ENCODE measurements around the gene MRPS7. TPM values are rescaled to one million over a fixed set of nuclear protein-coding genes. Genes with fewer than 3 reads are reported as not detected.

Gene MRPS7
- polyA plus RNA-seq, 1 experiment: 69.1 TPM

DNA sequence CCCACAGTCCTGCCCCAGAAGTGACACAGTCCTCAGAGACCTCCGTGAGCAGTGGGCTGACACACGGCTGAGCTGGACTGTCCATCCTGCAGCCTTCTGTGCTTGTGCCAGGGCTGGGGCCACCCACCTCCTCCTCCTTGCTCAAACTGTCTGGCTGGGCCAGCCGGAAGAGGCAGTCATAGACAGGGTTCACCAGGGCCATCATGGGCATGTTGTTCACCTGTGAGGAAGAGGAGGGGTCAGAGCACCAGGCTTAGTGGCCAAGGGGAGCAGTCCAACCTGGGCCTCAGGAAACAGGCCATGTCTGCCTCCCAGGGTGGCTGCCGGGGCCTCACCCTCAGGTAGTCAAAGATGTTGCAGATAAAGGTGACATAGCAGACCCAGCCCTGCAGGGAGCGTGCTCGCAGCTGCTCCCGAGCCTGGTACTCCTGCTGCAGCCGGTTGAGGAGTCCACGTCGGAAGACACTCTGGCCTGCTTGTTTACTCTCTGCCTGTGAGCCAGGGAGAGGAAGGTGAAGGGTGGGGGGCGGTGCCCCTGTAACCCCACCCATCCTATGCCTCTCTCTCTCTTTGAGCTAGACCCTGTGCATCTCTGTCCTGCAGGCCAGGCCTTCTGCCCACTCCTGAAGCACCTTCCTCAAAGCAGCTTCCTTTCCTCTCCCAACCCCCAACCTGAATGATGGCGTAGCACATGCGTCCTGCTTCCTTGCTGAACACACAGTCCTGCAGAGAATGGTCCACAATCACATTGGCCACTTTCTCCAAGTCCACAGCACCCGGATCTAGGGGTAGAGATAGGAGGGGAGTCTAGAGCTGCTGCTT lies 5.9 kb downstream of the MRPS7 start:
- TF ChIP-seq, protein P1, sequence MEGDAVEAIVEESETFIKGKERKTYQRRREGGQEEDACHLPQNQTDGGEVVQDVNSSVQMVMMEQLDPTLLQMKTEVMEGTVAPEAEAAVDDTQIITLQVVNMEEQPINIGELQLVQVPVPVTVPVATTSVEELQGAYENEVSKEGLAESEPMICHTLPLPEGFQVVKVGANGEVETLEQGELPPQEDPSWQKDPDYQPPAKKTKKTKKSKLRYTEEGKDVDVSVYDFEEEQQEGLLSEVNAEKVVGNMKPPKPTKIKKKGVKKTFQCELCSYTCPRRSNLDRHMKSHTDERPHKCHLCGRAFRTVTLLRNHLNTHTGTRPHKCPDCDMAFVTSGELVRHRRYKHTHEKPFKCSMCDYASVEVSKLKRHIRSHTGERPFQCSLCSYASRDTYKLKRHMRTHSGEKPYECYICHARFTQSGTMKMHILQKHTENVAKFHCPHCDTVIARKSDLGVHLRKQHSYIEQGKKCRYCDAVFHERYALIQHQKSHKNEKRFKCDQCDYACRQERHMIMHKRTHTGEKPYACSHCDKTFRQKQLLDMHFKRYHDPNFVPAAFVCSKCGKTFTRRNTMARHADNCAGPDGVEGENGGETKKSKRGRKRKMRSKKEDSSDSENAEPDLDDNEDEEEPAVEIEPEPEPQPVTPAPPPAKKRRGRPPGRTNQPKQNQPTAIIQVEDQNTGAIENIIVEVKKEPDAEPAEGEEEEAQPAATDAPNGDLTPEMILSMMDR (IDR thresholded peaks at IDR 0.05; ENCODE audit: insufficient read depth, low read depth, low read length): no peak
- Histone ChIP-seq H3K36me3 (ENCODE audit: control insufficient read depth, insufficient read depth, low read length) (peaks cover 9% of the 10 kb centered on the region), H3K27me3 (ENCODE audit: control insufficient read depth, insufficient read depth, low read length) (no peaks in the 10 kb centered on the region), H3K4me3 (ENCODE audit: low read depth, low read length) (no peak overlapping the region)
- POLR2A ChIA-PET: no interaction called here
- CTCF ChIA-PET: interaction anchor here (1.1 kb wide), 1 partner anchor 22 kb away, joined by 3 read pairs; the partner anchor contains the start of gene SLC25A19
- DNase-seq (ENCODE audit: low read depth): no peak

DNA sequence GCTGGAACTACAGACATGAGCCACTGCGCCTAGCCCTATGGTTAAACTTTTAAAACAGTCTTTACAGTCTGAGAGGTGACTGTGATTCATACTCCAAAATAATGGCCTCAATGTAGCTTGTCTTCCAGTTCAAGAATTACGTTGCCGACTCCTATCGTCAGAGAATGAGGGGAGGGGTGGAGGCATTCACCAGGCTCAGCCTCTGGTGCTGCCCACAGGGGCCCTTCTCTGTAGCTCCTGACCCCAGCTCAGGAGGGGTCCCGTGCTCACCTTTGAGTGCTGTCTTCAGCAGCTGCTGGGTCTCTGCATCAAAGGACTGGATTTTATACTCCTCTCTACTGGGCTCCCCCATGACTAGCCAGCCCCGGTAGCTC lies 8.2 kb downstream of the MRPS7 start:
- DNase-seq (ENCODE audit: low read depth): no peak
- Histone ChIP-seq H3K36me3 (ENCODE audit: control insufficient read depth, insufficient read depth, low read length) (peaks cover 7% of the 10 kb centered on the region), H3K4me3 (ENCODE audit: low read depth, low read length) (peak overlapping the region; percentile 75), H3K27me3 (ENCODE audit: control insufficient read depth, insufficient read depth, low read length) (no peaks in the 10 kb centered on the region)
- TF ChIP-seq, protein P1 (IDR thresholded peaks at IDR 0.05; ENCODE audit: insufficient read depth, low read depth, low read length): no peak
- ChIA-PET POLR2A (interaction anchor here (2.2 kb wide), 1 partner anchor 20 kb away, joined by 9 read pairs; the partner anchor contains the start of gene SLC25A19), CTCF (interaction anchor here (0.6 to 2.7 kb wide), 10 partner anchors 15 to 155 kb away, joined by 3 to 14 read pairs (median 6); partner anchors contain the start of gene GRB2)

DNA sequence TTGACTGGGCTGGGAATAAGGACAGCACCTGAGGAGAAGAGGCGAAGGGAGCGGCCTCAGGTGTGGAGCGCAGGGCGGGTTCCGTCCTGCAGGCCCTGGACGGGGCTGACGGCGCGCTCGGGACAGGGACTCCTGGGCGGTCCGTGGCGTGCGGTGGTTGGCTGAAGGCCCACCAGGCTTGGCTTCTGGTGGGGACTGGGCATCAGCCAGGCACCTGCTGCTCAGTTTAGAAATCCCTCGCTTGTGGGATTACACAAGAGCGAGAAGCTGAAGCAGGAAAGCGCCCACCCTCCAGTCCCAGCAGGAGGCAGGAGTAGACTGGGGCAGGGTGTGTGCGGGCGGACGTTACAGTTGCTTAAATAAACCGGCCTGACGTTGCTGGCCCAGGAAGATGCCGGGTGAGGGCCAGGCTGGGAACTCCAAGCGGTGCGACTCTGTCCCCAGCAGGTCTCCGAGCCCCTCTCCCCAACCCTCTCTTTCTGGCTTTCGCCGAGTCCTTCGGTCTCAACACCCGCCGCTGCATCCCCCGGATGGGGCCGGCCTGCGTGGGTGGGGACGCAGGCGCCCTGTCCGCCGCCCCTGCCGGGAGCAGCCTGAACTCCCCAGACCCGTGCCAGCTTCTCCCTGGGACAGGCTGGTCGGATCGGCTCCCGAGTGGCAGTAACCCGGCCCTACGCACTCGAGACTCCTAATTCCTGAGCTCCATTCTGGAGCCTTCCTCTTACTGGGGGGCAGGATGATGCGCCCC lies 8.7 kb downstream of the MRPS7 start:
- Histone ChIP-seq H3K4me3 (ENCODE audit: low read depth, low read length) (peak overlapping the region; percentile 75), H3K36me3 (ENCODE audit: control insufficient read depth, insufficient read depth, low read length) (peaks cover 7% of the 10 kb centered on the region), H3K27me3 (ENCODE audit: control insufficient read depth, insufficient read depth, low read length) (no peaks in the 10 kb centered on the region)
- ChIA-PET CTCF (interaction anchor here (0.7 to 2.7 kb wide), 38 partner anchors 8 to 483 kb away, joined by 3 to 36 read pairs (median 4); partner anchors contain the start of genes GGA3, GRB2, MRPS7 and SLC25A19), POLR2A (interaction anchor here (1.0 to 2.2 kb wide), 2 partner anchors 9 to 19 kb away, joined by 3 to 9 read pairs; partner anchors contain the start of genes GGA3, MRPS7 and SLC25A19)
- TF ChIP-seq, protein P1 (IDR thresholded peaks at IDR 0.05; ENCODE audit: insufficient read depth, low read depth, low read length): peak; percentile 66
- DNase-seq (ENCODE audit: low read depth): peak; percentile 39

DNA sequence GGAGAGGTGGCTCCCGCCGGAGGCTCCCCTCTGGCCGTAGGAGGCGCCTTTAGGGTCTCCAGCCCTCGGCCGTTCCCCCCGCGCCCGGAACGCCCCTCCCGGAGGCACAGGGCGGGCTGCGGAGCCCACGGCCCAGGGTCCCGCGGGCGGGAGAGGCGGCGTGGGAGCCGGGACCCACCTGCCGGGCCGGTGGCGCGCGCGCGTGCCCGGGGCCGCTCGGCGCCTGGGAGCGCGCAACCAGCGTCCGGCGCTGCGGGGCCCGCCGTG lies 9.2 kb downstream of the MRPS7 start, which contains the start of gene MIF4GD:
Gene MIF4GD, minus strand, starts transcription at position 266 of the 267 bp plus-strand sequence. CDS start 1,036 bp downstream, outside the sequence.
- no peak for DNase-seq (ENCODE audit: low read depth)
- CTCF ChIA-PET: interaction anchor here (0.6 to 2.7 kb wide), 37 partner anchors 9 to 483 kb away, joined by 3 to 36 read pairs (median 4); partner anchors contain the start of genes GGA3, GRB2, MRPS7 and SLC25A19
- POLR2A ChIA-PET: interaction anchor here (0.5 to 2.2 kb wide), 5 partner anchors 9 to 144 kb away, joined by 3 to 18 read pairs (median 4); partner anchors contain the start of genes GGA3, MRPS7 and SLC25A19
- TF ChIP-seq, protein P1 (IDR thresholded peaks at IDR 0.05; ENCODE audit: insufficient read depth, low read depth, low read length): no peak
- H3K4me3 ChIP-seq (ENCODE audit: low read depth, low read length): peak within 1 kb of the TSS; percentile 75
- peaks cover 2% of the 10 kb centered on the region for H3K36me3 ChIP-seq (ENCODE audit: control insufficient read depth, insufficient read depth, low read length)
- no peaks in the 10 kb centered on the region for H3K27me3 ChIP-seq (ENCODE audit: control insufficient read depth, insufficient read depth, low read length)

Measured in BJ (cell line).